GM23338 (cell line): ENCODE data around the gene SLC8A1. TPM values are rescaled to one million over a fixed set of nuclear protein-coding genes. Genes with fewer than 3 reads are reported as not detected.

Experiments
- ATAC-seq: fragments of 200-7000 bp; cut with Tn5 transposase; 3 replicates; pipeline ENCODE4 v1.9.1; 2020
- DNase-seq: peaks from one replicate; pipeline ENCODE4 v3.0.0-alpha.2; 2015; ENCODE audit warnings: low spot score
- H2AFZ ChIP-seq: fragments of 200-600 bp; sonication (generic); 2 replicates; pipeline ENCODE4 v1.8.0; 2016; ENCODE audit warnings: antibody characterized with exemption, mild to moderate bottlenecking, moderate library complexity
- H3F3A ChIP-seq: fragments of 200-600 bp; sonication (generic); replicated peaks from 2 replicates; pipeline ENCODE4 v1.8.0; 2017; ENCODE audit warnings: antibody characterized with exemption, mixed run types, low read depth
- H3K27ac ChIP-seq: fragments of 200-600 bp; sonication (generic); 2 replicates; pipeline ENCODE4 v1.6.1; 2016; ENCODE audit warnings: low read depth
- H3K27me3 ChIP-seq: fragments of 200-600 bp; sonication (generic); 2 replicates; pipeline ENCODE4 v1.8.0; 2016; ENCODE audit warnings: mild to moderate bottlenecking, mixed run types, moderate library complexity; ENCODE audit not compliant: insufficient read depth
- H3K36me3 ChIP-seq: fragments of 200-600 bp; sonication (generic); 2 replicates; pipeline ENCODE4 v1.8.0; 2016; ENCODE audit warnings: mild to moderate bottlenecking; ENCODE audit not compliant: insufficient read depth
- H3K4me1 ChIP-seq: fragments of 200-600 bp; sonication (generic); 2 replicates; pipeline ENCODE4 v1.8.0; 2016; ENCODE audit warnings: mild to moderate bottlenecking, moderate library complexity; ENCODE audit not compliant: insufficient read depth
- H3K4me2 ChIP-seq: fragments of 200-600 bp; sonication (generic); 2 replicates; pipeline ENCODE4 v1.7.1; 2017; ENCODE audit warnings: mixed run types
- H3K4me3 ChIP-seq: fragments of 200-600 bp; sonication (generic); 2 replicates; pipeline ENCODE4 v1.6.1; 2016; ENCODE audit warnings: mixed run types
- H3K79me2 ChIP-seq: fragments of 200-600 bp; sonication (generic); replicated peaks from 2 replicates; pipeline ENCODE4 v1.8.0; 2017; ENCODE audit warnings: mild to moderate bottlenecking; ENCODE audit not compliant: insufficient read depth
- H3K9me2 ChIP-seq: fragments of 200-600 bp; sonication (generic); 2 replicates; pipeline ENCODE4 v1.8.0; 2017; ENCODE audit not compliant: insufficient read depth
- H4K20me1 ChIP-seq: fragments of 200-600 bp; sonication (generic); replicated peaks from 2 replicates; pipeline ENCODE4 v1.8.0; 2017; ENCODE audit warnings: mild to moderate bottlenecking; ENCODE audit not compliant: insufficient read depth
- H3K27ac Mint-ChIP-seq: 2 replicates; pipeline ENCODE4 v1.8.0; 2020; ENCODE audit warnings: inconsistent platforms, mild to moderate bottlenecking, moderate library complexity, mixed read lengths
- H3K27me3 Mint-ChIP-seq: 3 replicates; pipeline ENCODE4 v1.8.0; 2022; ENCODE audit warnings: low read depth, mild to moderate bottlenecking, moderate library complexity, mixed read lengths, inconsistent platforms; ENCODE audit not compliant: insufficient read depth, poor library complexity
- H3K36me3 Mint-ChIP-seq: 3 replicates; pipeline ENCODE4 v1.8.0; 2021; ENCODE audit warnings: low read depth, mild to moderate bottlenecking, inconsistent platforms, moderate library complexity, mixed read lengths
- H3K4me1 Mint-ChIP-seq: 3 replicates; pipeline ENCODE4 v1.8.0; 2020; ENCODE audit warnings: mild to moderate bottlenecking, inconsistent platforms, mixed read lengths
- H3K4me3 Mint-ChIP-seq: 3 replicates; pipeline ENCODE4 v1.8.0; 2021; ENCODE audit warnings: moderate library complexity, mild to moderate bottlenecking, inconsistent platforms, mixed read lengths
- H3K9me3 Mint-ChIP-seq: 3 replicates; pipeline ENCODE4 v1.8.0; 2020; ENCODE audit warnings: moderate library complexity, mild to moderate bottlenecking, inconsistent platforms, mixed read lengths
- CREB1 ChIP-seq: fragments of 250-450 bp; sonication (Bioruptor Pico); IDR thresholded peaks from 2 replicates; pipeline ENCODE4 v1.5.0; 2020; ENCODE audit warnings: low read depth, mild to moderate bottlenecking, moderate library complexity
- EZH2 ChIP-seq: fragments of 200-600 bp; sonication (generic); IDR thresholded peaks from one replicate; pipeline ENCODE4 v1.8.0; 2017; ENCODE audit warnings: antibody characterized with exemption, mild to moderate bottlenecking, low read depth; ENCODE audit not compliant: unreplicated experiment
- EZH2phosphoT487 ChIP-seq: fragments of 200-600 bp; sonication (generic); IDR thresholded peaks from one replicate; pipeline ENCODE4 v1.8.1; 2018; ENCODE audit warnings: antibody characterized with exemption; ENCODE audit not compliant: unreplicated experiment
- JUNB ChIP-seq: IDR thresholded peaks from one replicate; pipeline ENCODE4 v1.6.1; 2016; ENCODE audit warnings: antibody characterized with exemption; ENCODE audit not compliant: unreplicated experiment
- NANOG ChIP-seq: IDR thresholded peaks from 2 replicates; pipeline ENCODE4 v1.6.1; 2016; ENCODE audit warnings: antibody characterized with exemption, borderline replicate concordance
- POLR2AphosphoS5 ChIP-seq: IDR thresholded peaks from 2 replicates; pipeline ENCODE4 v1.6.1; 2016; ENCODE audit warnings: antibody characterized with exemption, low read depth
- ZNF114 ChIP-seq: fragments of 250-450 bp; sonication (Bioruptor Pico); IDR thresholded peaks from 2 replicates; pipeline ENCODE4 v1.5.0; 2020; ENCODE audit warnings: mild to moderate bottlenecking, moderate library complexity
- ZNF331 ChIP-seq: fragments of 250-450 bp; sonication (Bioruptor Pico); IDR thresholded peaks from 2 replicates; pipeline ENCODE4 v1.5.0; 2020; ENCODE audit warnings: low read depth, mild to moderate bottlenecking, moderate library complexity
- ZNF462 ChIP-seq: fragments of 250-450 bp; sonication (Bioruptor Pico); IDR thresholded peaks from 2 replicates; pipeline ENCODE4 v1.5.0; 2020; ENCODE audit warnings: mild to moderate bottlenecking, moderate library complexity
- polyA plus RNA-seq: library from polyadenylated mRNA; unstranded; fragments of >200 nt; fragmentation: Nextera tagmentation; extraction: Ambion mirVana; gene quantifications from 2 replicates; pipeline ENCODE4 v1.2.1, GENCODE V29; 2016
- total RNA-seq: library from RNA; depleted of rRNA; stranded (reverse); fragments of >200 nt; shearing (Covaris generic); gene quantifications from 2 replicates; pipeline ENCODE4 v1.2.3, GENCODE V29; 2014
- TF ChIP-seq, protein P1 (sequence below): IDR thresholded peaks from one replicate; pipeline ENCODE4 v1.6.1; 2018; ENCODE audit warnings: antibody characterized with exemption; ENCODE audit not compliant: unreplicated experiment

SLC8A1 gene
- total and polyA plus RNA-seq, 2 experiments from 2014 or later = 2.5 to 3.3 TPM

- Histone ChIP-seq H3K79me2 (no peaks in the 10 kb centered on the region), H3K27me3 (no peaks in the 10 kb centered on the region), H3K4me3 (no peak overlapping the region), H3F3A (no peaks in the 10 kb centered on the region), H3K9me2 (no peaks in the 10 kb centered on the region), H3K36me3 (no peaks in the 10 kb centered on the region), H3K4me2 (no peak overlapping the region), H3K27ac (no peak overlapping the region), H4K20me1 (no peaks in the 10 kb centered on the region), H3K4me1 (no peaks in the 10 kb centered on the region), H2AFZ (no peak overlapping the region)
- Mint-ChIP-seq H3K4me3 (no peak overlapping the region), H3K4me1 (no peaks in the 10 kb centered on the region), H3K27me3 (no peaks in the 10 kb centered on the region), H3K27ac (no peak overlapping the region), H3K36me3 (no peaks in the 10 kb centered on the region), H3K9me3 (no peaks in the 10 kb centered on the region)
- no peak for ATAC-seq
- TF ChIP-seq POLR2AphosphoS5 (no peak), ZNF331 (CRISPR knock-in tag) (no peak), EZH2phosphoT487 (no peak), EZH2 (no peak), NANOG (no peak), JUNB (no peak), ZNF114 (CRISPR knock-in tag) (no peak), CREB1 (CRISPR knock-in tag) (no peak), ZNF462 (no peak)
- TF ChIP-seq, protein P1, sequence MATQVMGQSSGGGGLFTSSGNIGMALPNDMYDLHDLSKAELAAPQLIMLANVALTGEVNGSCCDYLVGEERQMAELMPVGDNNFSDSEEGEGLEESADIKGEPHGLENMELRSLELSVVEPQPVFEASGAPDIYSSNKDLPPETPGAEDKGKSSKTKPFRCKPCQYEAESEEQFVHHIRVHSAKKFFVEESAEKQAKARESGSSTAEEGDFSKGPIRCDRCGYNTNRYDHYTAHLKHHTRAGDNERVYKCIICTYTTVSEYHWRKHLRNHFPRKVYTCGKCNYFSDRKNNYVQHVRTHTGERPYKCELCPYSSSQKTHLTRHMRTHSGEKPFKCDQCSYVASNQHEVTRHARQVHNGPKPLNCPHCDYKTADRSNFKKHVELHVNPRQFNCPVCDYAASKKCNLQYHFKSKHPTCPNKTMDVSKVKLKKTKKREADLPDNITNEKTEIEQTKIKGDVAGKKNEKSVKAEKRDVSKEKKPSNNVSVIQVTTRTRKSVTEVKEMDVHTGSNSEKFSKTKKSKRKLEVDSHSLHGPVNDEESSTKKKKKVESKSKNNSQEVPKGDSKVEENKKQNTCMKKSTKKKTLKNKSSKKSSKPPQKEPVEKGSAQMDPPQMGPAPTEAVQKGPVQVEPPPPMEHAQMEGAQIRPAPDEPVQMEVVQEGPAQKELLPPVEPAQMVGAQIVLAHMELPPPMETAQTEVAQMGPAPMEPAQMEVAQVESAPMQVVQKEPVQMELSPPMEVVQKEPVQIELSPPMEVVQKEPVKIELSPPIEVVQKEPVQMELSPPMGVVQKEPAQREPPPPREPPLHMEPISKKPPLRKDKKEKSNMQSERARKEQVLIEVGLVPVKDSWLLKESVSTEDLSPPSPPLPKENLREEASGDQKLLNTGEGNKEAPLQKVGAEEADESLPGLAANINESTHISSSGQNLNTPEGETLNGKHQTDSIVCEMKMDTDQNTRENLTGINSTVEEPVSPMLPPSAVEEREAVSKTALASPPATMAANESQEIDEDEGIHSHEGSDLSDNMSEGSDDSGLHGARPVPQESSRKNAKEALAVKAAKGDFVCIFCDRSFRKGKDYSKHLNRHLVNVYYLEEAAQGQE = no peak
- no peak for DNase-seq
Measured at GRCh38 chr2:40344364-40344763, 107.5 kb downstream of the SLC8A1 start.
